K562 (cell line): ENCODE data around the gene WASF3. TPM values are rescaled to one million over a fixed set of nuclear protein-coding genes. Genes with fewer than 3 reads are reported as not detected.
"Not testable (repeated sequence)": the region's sequence is repeated elsewhere in the genome, so short reads cannot be mapped to it uniquely, and the experiment has no call there.

Experiments used
- ATAC-seq: fragments of 200-7000 bp; cut with Tn5 transposase; 3 replicates; pipeline ENCODE4 v1.9.1; 2020; ENCODE audit warnings: moderate library complexity
- BruUV-seq: library from RNA; stranded (reverse); fragments of 400-500 nt; replicated peaks from 2 replicates; lab custom pipeline; 2021; lab: Mats Ljungman, UMichigan
- CTCF ChIA-PET: fragments of 300-600 bp; formaldehyde crosslinking; extraction: SDS; loops from one replicate; lab custom pipeline; 2021; ENCODE audit warnings: low intra/inter-chr PET ratio; lab: Yijun Ruan, JAX
- POLR2A ChIA-PET: fragments of 300-600, 350-650 bp; sonication (Branson Sonifier 250); formaldehyde crosslinking; extraction: SDS; loops from one replicate; lab custom pipeline; 2021; ENCODE audit warnings: antibody characterized with exemption, inconsistent platforms; lab: Yijun Ruan, JAX
- DNase-seq, 4 experiments: peaks; one replicate each; pipeline versions ENCODE4 v3.0.0 to v3.0.0-alpha.2; 2011 to 2018; ENCODE audit warnings: low spot score in 3 of 4, mixed read lengths in 3 of 4; ENCODE audit errors: extremely low read depth in 1 of 4
- FAIRE-seq: peaks from 2 replicates; lab custom pipeline; 2011; peaks lifted over from hg19 to GRCh38; lab: Jason Lieb, UNC
- H2AFZ ChIP-seq: 2 replicates; pipeline ENCODE4 v1.6.0; 2011; ENCODE audit warnings: low read depth, low read length, control low read depth, inconsistent platforms
- H3K27ac ChIP-seq: fragments of 200-600 bp; 3 replicates; pipeline ENCODE4 v1.8.0; 2011; ENCODE audit warnings: low read depth, mild to moderate bottlenecking, control low read depth, inconsistent platforms, low read length, moderate library complexity, mixed read lengths; ENCODE audit errors: extremely low read depth
- H3K27me3 ChIP-seq, 2 experiments: fragments of 300-600 bp in 1 of 2; 2 replicates in 1 of 2; 3 replicates in 1 of 2; pipeline versions ENCODE4 v1.6.0 to v1.8.0; 2011; ENCODE audit warnings: inconsistent platforms in 2 of 2, low read length in 2 of 2, mild to moderate bottlenecking in 1 of 2, mixed read lengths in 1 of 2, moderate library complexity in 1 of 2; ENCODE audit not compliant: control insufficient read depth in 2 of 2, insufficient read depth in 2 of 2
- H3K36me3 ChIP-seq: fragments of 300-600 bp; 3 replicates; pipeline ENCODE4 v1.8.0; 2011; ENCODE audit warnings: mild to moderate bottlenecking, low read length, inconsistent platforms; ENCODE audit not compliant: control insufficient read depth, insufficient read depth
- H3K4me1 ChIP-seq, 2 experiments: fragments of 200-600 bp in 1 of 2; replicated peaks in 1 of 2; 2 replicates in 1 of 2; 3 replicates in 1 of 2; pipeline versions ENCODE4 v1.5.1 to v1.8.0; 2011; ENCODE audit warnings: inconsistent platforms in 2 of 2, low read length in 2 of 2, mild to moderate bottlenecking in 1 of 2, mixed read lengths in 1 of 2, moderate library complexity in 1 of 2; ENCODE audit not compliant: control insufficient read depth in 2 of 2, insufficient read depth in 2 of 2
- H3K4me2 ChIP-seq: 2 replicates; pipeline ENCODE4 v1.6.1; 2011; ENCODE audit warnings: low read length, control low read depth, inconsistent platforms, mixed read lengths; ENCODE audit not compliant: insufficient read depth
- H3K4me3 ChIP-seq: fragments of 200-600 bp; sonication (generic), shearing (Covaris generic); 2 replicates; pipeline ENCODE4 v1.5.1; 2016; ENCODE audit warnings: control low read depth, inconsistent platforms
- H3K79me2 ChIP-seq: fragments of 200-600 bp; 3 replicates; pipeline ENCODE4 v1.8.0; 2011; ENCODE audit warnings: low read length, inconsistent platforms; ENCODE audit not compliant: control insufficient read depth, insufficient read depth
- H3K9ac ChIP-seq, 2 experiments: 2 replicates each; pipeline versions ENCODE4 v1.6.0 to v1.6.1; 2011; ENCODE audit warnings: low read depth in 2 of 2, low read length in 2 of 2, control low read depth in 1 of 2, inconsistent platforms in 1 of 2, mild to moderate bottlenecking in 1 of 2, mixed read lengths in 1 of 2; ENCODE audit not compliant: insufficient read depth in 1 of 2
- H3K9me1 ChIP-seq: one replicate; pipeline ENCODE4 v1.6.0; 2011; ENCODE audit warnings: inconsistent platforms, mild to moderate bottlenecking, low read length, moderate library complexity; ENCODE audit not compliant: control insufficient read depth, insufficient read depth
- H3K9me3 ChIP-seq: replicated peaks from 2 replicates; pipeline ENCODE4 v1.5.1; 2011; ENCODE audit warnings: low read depth, low read length, inconsistent platforms; ENCODE audit not compliant: control insufficient read depth, insufficient read depth
- H4K20me1 ChIP-seq: replicated peaks from 2 replicates; pipeline ENCODE4 v1.6.1; 2011; ENCODE audit warnings: low read length, inconsistent platforms, mixed read lengths; ENCODE audit not compliant: control insufficient read depth, insufficient read depth
- CHD2 ChIP-seq: IDR thresholded peaks from 2 replicates; pipeline ENCODE4 v1.6.1; 2011; ENCODE audit warnings: low read depth, low read length
- FOXA3 ChIP-seq, 2 experiments: fragments of 450-650 bp in 1 of 2; sonication (generic) in 1 of 2; formaldehyde crosslinking; IDR thresholded peaks in 1 of 2; conservative IDR thresholded peaks in 1 of 2; 2 replicates each; pipeline versions ENCODE4 v1.4.0 to v1.8.0; 2020 to 2022; ENCODE audit warnings: mild to moderate bottlenecking in 2 of 2, missing genetic modification reagents in 1 of 2
- KLF13 ChIP-seq: fragments of 450-650 bp; IDR thresholded peaks from 2 replicates; pipeline ENCODE4 v1.6.1; 2016; ENCODE audit warnings: missing genetic modification characterization, low read depth, mild to moderate bottlenecking, missing compliant biosample characterization, moderate library complexity, borderline replicate concordance
- PCBP1 ChIP-seq: fragments of 200-400 bp; formaldehyde crosslinking; IDR thresholded peaks from 2 replicates; pipeline ENCODE4 v1.6.1; 2018; ENCODE audit warnings: mild to moderate bottlenecking, low read depth, low read length; ENCODE audit not compliant: poor library complexity, severe bottlenecking
- SP1 ChIP-seq: sonication (generic); formaldehyde crosslinking; IDR thresholded peaks from 2 replicates; pipeline ENCODE4 v1.8.1; 2022; ENCODE audit warnings: mild to moderate bottlenecking, missing genetic modification reagents
- SPI1 ChIP-seq: IDR thresholded peaks from 2 replicates; pipeline ENCODE4 v1.6.1; 2011; ENCODE audit warnings: low read depth, low read length, control low read depth, borderline replicate concordance
- WGBS: fragments of 100-300 bp; shearing (Covaris generic); methylation state at CpG from one replicate; pipeline ENCODE4 v1.1.6; 2016; ENCODE audit warnings: low coverage, mixed read lengths; ENCODE audit not compliant: insufficient coverage; ENCODE audit errors: missing lambda C conversion rate; 5-methylcytosine and 5-hydroxymethylcytosine counted together
- in situ Hi-C: fragments of 300-500 bp; cut with MboI; formaldehyde crosslinking; loops from 4 replicates; pipeline ENCODE4 v1.15.0; 2018; ENCODE audit warnings: inconsistent platforms, mixed read lengths
- intact Hi-C: fragments of 100-400 bp; cut with micrococcal nuclease; formaldehyde crosslinking; loops from 2 replicates; pipeline ENCODE4 v1.14.2; 2022
- polyA plus RNA-seq, 8 experiments: library from polyadenylated mRNA; depleted of rRNA in 4 of 8; stranded (reverse) in 5 of 8; unstranded in 3 of 8; fragments of >200 nt; fragmentation: Nextera tagmentation in 2 of 8; fragmentation: Illumina TruSeq in 1 of 8; extraction: Ambion mirVana in 2 of 8; extraction: Trizol in 1 of 8; gene quantifications; 2 replicates each; pipeline versions ENCODE4 v1.2.1 to v1.2.3, GENCODE V29; 2011 to 2014; ENCODE audit warnings: inconsistent platforms in 1 of 8, missing spikeins in 1 of 8
- total RNA-seq, 7 experiments: library from RNA; depleted of rRNA in 6 of 7; stranded (reverse); fragments of >200 nt in 6 of 7; fragmentation: Illumina TruSeq in 2 of 7; extraction: Trizol in 2 of 7; gene quantifications; 2 replicates each; pipeline versions ENCODE4 v1.2.1 to v1.2.3, GENCODE V29; 2011 to 2021; ENCODE audit warnings: low replicate concordance in 1 of 7

Gene WASF3
- total and polyA plus RNA-seq, 9 of the 15 experiments (the other 6 are each of a cell fraction or from before 2014, with no cell fraction given), result 0.04 to 0.43 (median 0.11) TPM

DNA sequence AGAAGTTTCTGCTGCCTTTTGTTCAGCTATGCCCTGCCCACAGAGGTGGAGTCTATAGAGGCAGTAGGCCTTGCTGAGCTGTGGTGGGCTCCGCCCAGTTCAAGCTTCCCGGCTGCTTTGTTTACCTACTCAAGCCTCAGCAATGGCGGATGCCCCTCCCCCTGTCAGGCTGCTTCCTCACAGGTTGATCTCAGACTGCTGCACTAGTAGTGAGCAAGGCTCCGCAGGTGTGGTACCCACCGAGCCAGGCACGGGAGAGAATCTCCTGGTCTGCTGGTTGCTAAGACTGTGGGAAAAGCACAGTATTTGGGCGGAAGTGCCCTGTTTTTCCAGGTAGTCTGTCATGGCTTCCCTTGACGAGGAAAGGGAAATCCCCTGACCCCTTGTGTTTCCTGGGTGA lies 78.6 kb downstream of the WASF3 start:
- CTCF ChIA-PET, H3K9ac ChIP-seq, H3K79me2 ChIP-seq, H4K20me1 ChIP-seq, DNase-seq, H3K27me3 ChIP-seq, FAIRE-seq, intact Hi-C loops, BruUV-seq, H3K9me1 ChIP-seq, POLR2A ChIA-PET, H3K27ac ChIP-seq, H3K4me3 ChIP-seq, in situ Hi-C loops, H2AFZ ChIP-seq, H3K9me3 ChIP-seq, H3K4me1 ChIP-seq, H3K36me3 ChIP-seq, ATAC-seq: not testable (repeated sequence)
- peak overlapping the region; percentile 11; the same call in 1 of the 2 replicates for H3K4me2 ChIP-seq
- 0% methylated on average over 4 of the region's 8 CpGs for WGBS

DNA sequence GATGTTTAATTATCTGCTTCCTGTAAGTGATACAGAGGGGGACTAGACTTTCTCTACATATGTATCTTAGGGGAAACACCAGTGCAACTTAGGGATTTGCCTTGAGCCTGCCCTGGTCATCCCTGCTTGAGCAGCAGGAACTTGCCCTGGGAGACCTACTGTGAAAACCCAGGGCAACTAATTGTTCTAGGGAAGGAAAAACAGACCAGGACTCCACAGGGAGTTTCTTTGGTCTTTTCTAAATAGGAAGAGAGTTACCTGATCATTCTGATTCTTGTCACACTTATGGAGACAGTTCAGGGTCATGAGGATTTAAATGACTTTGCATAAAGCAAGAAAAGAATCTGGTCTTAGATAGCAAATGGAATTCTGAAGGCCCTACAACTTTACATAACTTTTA lies 89.1 kb downstream of the WASF3 start:
- no peaks in the 10 kb centered on the region for H3K9me1 ChIP-seq
- TF ChIP-seq SP1 (CRISPR knock-in tag) (no peak), KLF13 (tag) (no peak), PCBP1 (no peak), FOXA3 (CRISPR knock-in tag; conservative IDR thresholded peaks at IDR 0.05 in 1 of 2, IDR thresholded peaks at IDR 0.05 in 1 of 2) (no peak), CHD2 (no peak), SPI1 (no peak)
- TF ChIP-seq, all 486 proteins: peak for 0
- in situ Hi-C loops (no loop called here), intact Hi-C loops (no loop called here)
- FAIRE-seq, result no peak
- ATAC-seq, result no peak
- H3K27ac ChIP-seq, result no peak overlapping the region
- no peak overlapping the region for H3K4me2 ChIP-seq
- no peaks in the 10 kb centered on the region for H3K9me3 ChIP-seq
- no peak overlapping the region for H3K9ac ChIP-seq
- no TSS peak for BruUV-seq
- POLR2A ChIA-PET, result no interaction called here
- CTCF ChIA-PET, result no interaction called here
- no peaks in the 10 kb centered on the region for H3K36me3 ChIP-seq
- no peaks in the 10 kb centered on the region for H4K20me1 ChIP-seq
- no peaks in the 10 kb centered on the region for H3K79me2 ChIP-seq
- no peak for DNase-seq
- H2AFZ ChIP-seq, result no peak overlapping the region
- H3K4me1 ChIP-seq, result no peaks in the 10 kb centered on the region
- no peak overlapping the region for H3K4me3 ChIP-seq
- H3K27me3 ChIP-seq, result no peaks in the 10 kb centered on the region
